OCI-LY7 (cell line): ENCODE data around the gene UTP18.

Experiments
- EZH2phosphoT487 ChIP-seq: fragments of 200-600 bp; sonication (generic); IDR thresholded peaks from 2 replicates; pipeline ENCODE4 v1.6.1; 2018; ENCODE audit warnings: low read depth, borderline replicate concordance, mild to moderate bottlenecking, mixed run types, antibody characterized with exemption, low read length, moderate library complexity, mixed read lengths
- TF ChIP-seq, protein P1 (sequence below): fragments of 200-600 bp; sonication (generic); conservative IDR thresholded peaks from 2 replicates; pipeline ENCODE4 v1.5.1; 2014; ENCODE audit warnings: mild to moderate bottlenecking, antibody characterized with exemption, low read length, moderate library complexity, mixed read lengths

DNA sequence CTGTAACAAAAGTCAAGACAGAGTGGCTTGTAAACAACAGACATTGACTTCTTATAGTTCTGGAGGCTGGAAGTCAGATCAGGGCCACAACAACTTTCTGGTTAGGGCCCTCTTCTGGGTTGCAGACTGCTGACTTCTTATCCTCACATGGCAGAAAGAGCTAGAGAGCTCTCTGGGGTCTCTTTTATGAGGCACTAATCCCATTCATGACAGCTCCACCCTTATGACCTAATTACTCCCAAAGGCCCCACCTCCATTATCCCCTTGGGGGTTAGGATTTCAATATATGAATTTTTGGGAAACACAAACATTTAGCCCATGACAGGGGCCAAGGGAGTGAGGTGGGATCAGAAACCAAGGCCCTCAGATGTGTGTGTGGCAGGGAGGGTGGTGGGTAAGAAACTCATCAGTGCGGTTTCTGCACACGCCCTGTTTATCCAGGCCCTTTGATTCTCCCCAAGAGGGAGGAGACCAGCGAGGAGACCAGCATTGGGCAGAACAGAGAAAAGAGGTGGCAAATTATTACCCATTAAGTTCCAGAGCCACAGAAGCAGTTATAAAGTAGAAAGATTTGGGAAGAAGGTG is 74.8 kb downstream of the UTP18 start:
- TF ChIP-seq, protein P1, sequence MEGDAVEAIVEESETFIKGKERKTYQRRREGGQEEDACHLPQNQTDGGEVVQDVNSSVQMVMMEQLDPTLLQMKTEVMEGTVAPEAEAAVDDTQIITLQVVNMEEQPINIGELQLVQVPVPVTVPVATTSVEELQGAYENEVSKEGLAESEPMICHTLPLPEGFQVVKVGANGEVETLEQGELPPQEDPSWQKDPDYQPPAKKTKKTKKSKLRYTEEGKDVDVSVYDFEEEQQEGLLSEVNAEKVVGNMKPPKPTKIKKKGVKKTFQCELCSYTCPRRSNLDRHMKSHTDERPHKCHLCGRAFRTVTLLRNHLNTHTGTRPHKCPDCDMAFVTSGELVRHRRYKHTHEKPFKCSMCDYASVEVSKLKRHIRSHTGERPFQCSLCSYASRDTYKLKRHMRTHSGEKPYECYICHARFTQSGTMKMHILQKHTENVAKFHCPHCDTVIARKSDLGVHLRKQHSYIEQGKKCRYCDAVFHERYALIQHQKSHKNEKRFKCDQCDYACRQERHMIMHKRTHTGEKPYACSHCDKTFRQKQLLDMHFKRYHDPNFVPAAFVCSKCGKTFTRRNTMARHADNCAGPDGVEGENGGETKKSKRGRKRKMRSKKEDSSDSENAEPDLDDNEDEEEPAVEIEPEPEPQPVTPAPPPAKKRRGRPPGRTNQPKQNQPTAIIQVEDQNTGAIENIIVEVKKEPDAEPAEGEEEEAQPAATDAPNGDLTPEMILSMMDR = no peak
- no peak for TF ChIP-seq EZH2phosphoT487
